GM23338 (cell line): Measurements from ENCODE around the gene GALNT9.

ENCODE experiments used
- CREB1 ChIP-seq: fragments of 250-450 bp; sonication (Bioruptor Pico); IDR thresholded peaks from 2 replicates; pipeline ENCODE4 v1.5.0; 2020; ENCODE audit warnings: low read depth, mild to moderate bottlenecking, moderate library complexity
- EZH2 ChIP-seq: fragments of 200-600 bp; sonication (generic); IDR thresholded peaks from one replicate; pipeline ENCODE4 v1.8.0; 2017; ENCODE audit warnings: antibody characterized with exemption, mild to moderate bottlenecking, low read depth; ENCODE audit not compliant: unreplicated experiment
- NANOG ChIP-seq: IDR thresholded peaks from 2 replicates; pipeline ENCODE4 v1.6.1; 2016; ENCODE audit warnings: antibody characterized with exemption, borderline replicate concordance
- ZNF114 ChIP-seq: fragments of 250-450 bp; sonication (Bioruptor Pico); IDR thresholded peaks from 2 replicates; pipeline ENCODE4 v1.5.0; 2020; ENCODE audit warnings: mild to moderate bottlenecking, moderate library complexity
- TF ChIP-seq, protein P1 (sequence below), 2 experiments: fragments of 200-600 bp in 1 of 2; sonication (generic) in 1 of 2; conservative IDR thresholded peaks; 2 replicates each; pipeline versions ENCODE4 v1.5.1 to v1.6.1; 2016 to 2017; ENCODE audit warnings: antibody characterized with exemption in 2 of 2, low read depth in 2 of 2, mild to moderate bottlenecking in 2 of 2, moderate library complexity in 1 of 2

DNA sequence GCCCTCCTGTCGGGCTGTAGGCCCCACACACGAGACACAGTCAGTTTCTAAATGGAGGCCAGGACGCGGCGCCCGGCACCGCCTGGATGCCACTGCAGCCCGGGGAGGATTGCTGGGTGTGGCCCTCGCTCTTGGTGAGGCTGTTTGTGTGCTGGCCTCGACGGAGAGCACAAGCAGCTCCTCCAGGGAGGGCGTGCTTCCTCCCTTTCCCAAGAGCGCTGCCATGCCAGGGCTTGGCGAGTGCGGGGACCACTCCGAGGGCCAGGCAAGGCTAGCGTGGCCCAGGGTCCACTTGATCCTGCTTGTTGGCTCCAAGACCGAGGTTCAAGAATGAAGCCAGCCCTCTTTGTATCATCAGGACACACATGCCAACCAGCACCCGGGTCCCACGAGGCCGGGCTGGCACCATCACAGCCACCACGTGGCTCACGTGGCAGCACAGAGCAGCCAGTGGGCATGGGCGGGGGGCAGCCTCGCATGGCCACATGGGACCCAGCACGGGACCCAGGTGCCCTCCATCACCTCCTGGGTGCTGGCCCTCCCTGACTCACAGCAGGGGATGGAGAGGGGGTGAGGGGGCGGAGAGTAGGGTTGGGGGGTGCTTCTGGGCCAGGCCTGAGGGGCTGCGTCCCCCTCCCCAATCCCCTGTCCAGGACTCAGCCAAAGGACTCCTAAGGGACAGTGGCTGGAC is 113.9 kb downstream of the GALNT9 start:
- TF ChIP-seq, protein P1, sequence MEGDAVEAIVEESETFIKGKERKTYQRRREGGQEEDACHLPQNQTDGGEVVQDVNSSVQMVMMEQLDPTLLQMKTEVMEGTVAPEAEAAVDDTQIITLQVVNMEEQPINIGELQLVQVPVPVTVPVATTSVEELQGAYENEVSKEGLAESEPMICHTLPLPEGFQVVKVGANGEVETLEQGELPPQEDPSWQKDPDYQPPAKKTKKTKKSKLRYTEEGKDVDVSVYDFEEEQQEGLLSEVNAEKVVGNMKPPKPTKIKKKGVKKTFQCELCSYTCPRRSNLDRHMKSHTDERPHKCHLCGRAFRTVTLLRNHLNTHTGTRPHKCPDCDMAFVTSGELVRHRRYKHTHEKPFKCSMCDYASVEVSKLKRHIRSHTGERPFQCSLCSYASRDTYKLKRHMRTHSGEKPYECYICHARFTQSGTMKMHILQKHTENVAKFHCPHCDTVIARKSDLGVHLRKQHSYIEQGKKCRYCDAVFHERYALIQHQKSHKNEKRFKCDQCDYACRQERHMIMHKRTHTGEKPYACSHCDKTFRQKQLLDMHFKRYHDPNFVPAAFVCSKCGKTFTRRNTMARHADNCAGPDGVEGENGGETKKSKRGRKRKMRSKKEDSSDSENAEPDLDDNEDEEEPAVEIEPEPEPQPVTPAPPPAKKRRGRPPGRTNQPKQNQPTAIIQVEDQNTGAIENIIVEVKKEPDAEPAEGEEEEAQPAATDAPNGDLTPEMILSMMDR (conservative IDR thresholded peaks at IDR 0.05; ENCODE audit: low read depth in 2 of 2), result no peak
- TF ChIP-seq CREB1 (CRISPR knock-in tag) (no peak), EZH2 (no peak), ZNF114 (CRISPR knock-in tag) (no peak), NANOG (no peak)
